ENCODE results near the gene NTF3. TPM values are rescaled to one million over a fixed set of nuclear protein-coding genes. Genes with fewer than 3 reads are reported as not detected.
A peak's percentile ranks its signal among the peaks of the same experiment; 100 is the strongest.

NTF3 gene
- total RNA-seq, 4 donors from 2014 or later = 0.69 to 9.8 (median 2.5) TPM

- Histone ChIP-seq H3K27ac (no peak overlapping the region), H3K4me3 (no peak overlapping the region), H3K9me3 (peaks cover 0 to 15% (median 0%) of the 10 kb centered on the region in 3 donors), H3K4me1 (no peaks in the 10 kb centered on the region), H3K27me3 (peaks cover 32% of the 10 kb centered on the region), H3K36me3 (no peaks in the 10 kb centered on the region)
- ATAC-seq = no peak
- TF ChIP-seq, protein P1, sequence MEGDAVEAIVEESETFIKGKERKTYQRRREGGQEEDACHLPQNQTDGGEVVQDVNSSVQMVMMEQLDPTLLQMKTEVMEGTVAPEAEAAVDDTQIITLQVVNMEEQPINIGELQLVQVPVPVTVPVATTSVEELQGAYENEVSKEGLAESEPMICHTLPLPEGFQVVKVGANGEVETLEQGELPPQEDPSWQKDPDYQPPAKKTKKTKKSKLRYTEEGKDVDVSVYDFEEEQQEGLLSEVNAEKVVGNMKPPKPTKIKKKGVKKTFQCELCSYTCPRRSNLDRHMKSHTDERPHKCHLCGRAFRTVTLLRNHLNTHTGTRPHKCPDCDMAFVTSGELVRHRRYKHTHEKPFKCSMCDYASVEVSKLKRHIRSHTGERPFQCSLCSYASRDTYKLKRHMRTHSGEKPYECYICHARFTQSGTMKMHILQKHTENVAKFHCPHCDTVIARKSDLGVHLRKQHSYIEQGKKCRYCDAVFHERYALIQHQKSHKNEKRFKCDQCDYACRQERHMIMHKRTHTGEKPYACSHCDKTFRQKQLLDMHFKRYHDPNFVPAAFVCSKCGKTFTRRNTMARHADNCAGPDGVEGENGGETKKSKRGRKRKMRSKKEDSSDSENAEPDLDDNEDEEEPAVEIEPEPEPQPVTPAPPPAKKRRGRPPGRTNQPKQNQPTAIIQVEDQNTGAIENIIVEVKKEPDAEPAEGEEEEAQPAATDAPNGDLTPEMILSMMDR (IDR thresholded peaks at IDR 0.05) = no peak
- TF ChIP-seq POLR2A (IDR thresholded peaks at IDR 0.05) (no peak), EP300 (IDR thresholded peaks at IDR 0.05) (no peak), POLR2AphosphoS5 (IDR thresholded peaks at IDR 0.05) (no peak)
These were observed 14.4 kb upstream of the NTF3 start for GRCh38 chr12:5417500-5417899.

DNA sequence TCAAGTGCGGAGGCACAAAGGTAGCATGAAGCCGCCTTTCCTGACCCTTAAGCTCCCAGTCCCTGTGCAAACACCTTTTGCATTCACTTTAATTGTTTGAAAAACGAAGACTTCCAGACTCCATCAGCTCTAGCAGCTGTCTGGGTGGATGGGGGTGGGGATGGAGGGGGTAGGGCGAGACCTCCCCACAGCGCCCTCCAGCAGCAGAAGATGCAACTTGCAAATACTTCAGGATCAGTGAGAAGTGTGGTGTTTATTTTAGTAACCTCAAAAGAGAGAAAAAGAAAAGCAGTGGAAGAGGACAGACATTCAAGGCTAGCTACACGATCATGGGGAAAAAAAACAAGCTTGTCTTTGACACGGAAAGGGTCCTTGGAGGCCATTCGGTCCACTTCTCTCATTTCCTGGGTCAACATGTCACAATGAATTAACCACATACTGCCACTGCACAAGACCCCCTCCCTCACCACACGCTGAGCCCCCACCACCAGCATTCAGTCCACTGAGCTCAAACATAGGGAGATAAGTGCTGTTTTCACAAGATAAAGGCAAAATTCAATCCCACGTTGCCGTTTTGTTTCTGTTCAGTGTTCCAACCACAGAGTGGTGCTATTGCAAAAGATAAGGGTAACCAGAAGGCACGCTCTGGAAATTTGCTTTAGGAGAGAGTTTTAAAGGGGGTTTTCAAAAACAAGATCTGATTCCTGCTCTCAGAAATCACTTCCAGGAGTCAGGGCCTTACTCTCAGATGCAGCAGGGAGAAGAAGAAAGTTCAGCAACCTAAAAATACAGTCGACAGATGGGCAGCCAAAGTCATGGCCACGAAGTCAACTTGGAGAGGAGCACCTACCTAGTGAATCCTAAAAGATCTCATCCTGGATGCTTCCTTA is 3.3 kb upstream of the NTF3 start:
- 22 to 24% methylated on average over 12 to 13 of the region's 14 CpGs for whole genome bisulfite sequencing, 2 donors (ENCODE audit: low coverage in 1 of 2)
- TF ChIP-seq POLR2A (IDR thresholded peaks at IDR 0.05) (no peak), EP300 (IDR thresholded peaks at IDR 0.05) (no peak)
- TF ChIP-seq, protein P1 (IDR thresholded peaks at IDR 0.05) = peak in 3 of 4 experiments; percentile 46 to 56 (median 47)
- H3K4me1 ChIP-seq = peaks cover 0 to 42% (median 26%) of the 10 kb centered on the region in 3 donors

GRCh38 chr12:5429741-5430557 is 2.0 kb upstream of the NTF3 start:
- peaks cover 80% of the 10 kb centered on the region for H3K27me3 ChIP-seq

More for the DNA sequence above, 3.3 kb upstream of the NTF3 start:
- Histone ChIP-seq H3K36me3 (no peaks in the 10 kb centered on the region), H3K9me3 (no peaks in the 10 kb centered on the region), H3K4me3 (no peak overlapping the region), H3K27ac (no peak overlapping the region), H3K27me3 (peaks cover 72% of the 10 kb centered on the region)
- ATAC-seq = no peak

GRCh38 chr12:5430641-5431603 is 986 bp upstream of the NTF3 start:
- no peaks in the 10 kb centered on the region for H3K36me3 ChIP-seq
- peak overlapping the region in 1 of 2 donors; percentile 53 for H3K4me3 ChIP-seq
- no peak for TF ChIP-seq POLR2AphosphoS5 (IDR thresholded peaks at IDR 0.05)
- H3K9me3 ChIP-seq = no peaks in the 10 kb centered on the region
- H3K4me1 ChIP-seq = peaks cover 0 to 46% (median 27%) of the 10 kb centered on the region in 3 donors
- no peak for ATAC-seq
- 3 to 13% methylated on average over 21 to 23 of the region's 58 CpGs for WGBS, 2 donors (ENCODE audit: low coverage in 1 of 2)
- H3K27ac ChIP-seq = no peak overlapping the region
- peaks cover 90% of the 10 kb centered on the region for H3K27me3 ChIP-seq

More at GRCh38 chr12:5429741-5430557, 2.0 kb upstream of the NTF3 start:
- TF ChIP-seq POLR2AphosphoS5 (IDR thresholded peaks at IDR 0.05) (no peak), EP300 (IDR thresholded peaks at IDR 0.05) (no peak), POLR2A (IDR thresholded peaks at IDR 0.05) (no peak)
- TF ChIP-seq, protein P1 (IDR thresholded peaks at IDR 0.05) = no peak
- Histone ChIP-seq H3K9me3 (no peaks in the 10 kb centered on the region), H3K27ac (no peak overlapping the region), H3K4me3 (peak overlapping the region in 1 of 2 donors; percentile 53), H3K4me1 (peaks cover 0 to 46% (median 27%) of the 10 kb centered on the region in 3 donors), H3K36me3 (no peaks in the 10 kb centered on the region)
- no peak for ATAC-seq
- WGBS, 2 donors (ENCODE audit: low coverage in 1 of 2) = 41 to 50% methylated on average over 2 to 4 of the region's 23 CpGs
